K562 (cell line): ENCODE results near the gene RCE1. TPM values are rescaled to one million over a fixed set of nuclear protein-coding genes. Genes with fewer than 3 reads are reported as not detected.
A peak's percentile ranks its signal among the peaks of the same experiment; 100 is the strongest.

Source experiments
- AFF4 ChIP-seq: sonication (generic); formaldehyde crosslinking; IDR thresholded peaks from 2 replicates; pipeline ENCODE4 v1.8.0; 2023; ENCODE audit warnings: mild to moderate bottlenecking, missing genetic modification reagents
- CTCF ChIP-seq, 3 experiments: IDR thresholded peaks in 2 of 3; conservative IDR thresholded peaks in 1 of 3; 2 replicates each; pipeline ENCODE4 v1.5.1; 2011 to 2012; ENCODE audit warnings: low read length in 3 of 3, mild to moderate bottlenecking in 3 of 3, control low read depth in 2 of 3, improper control_type of control experiment in 1 of 3, inconsistent platforms in 1 of 3, low read depth in 1 of 3, mixed read lengths in 1 of 3, moderate library complexity in 1 of 3; ENCODE audit not compliant: insufficient read depth in 2 of 3
- E2F8 ChIP-seq: fragments of 450-650 bp; IDR thresholded peaks from 2 replicates; pipeline ENCODE4 v1.7.1; 2018; ENCODE audit warnings: mild to moderate bottlenecking, low read depth; ENCODE audit not compliant: partially characterized antibody
- ESRRA ChIP-seq: fragments of 450-650 bp; IDR thresholded peaks from 2 replicates; pipeline ENCODE4 v1.6.1; 2014; ENCODE audit warnings: low read depth, mild to moderate bottlenecking, moderate library complexity, borderline replicate concordance
- GATAD2A ChIP-seq: fragments of 450-650 bp; IDR thresholded peaks from 2 replicates; pipeline ENCODE4 v1.6.1; 2017
- HNRNPL ChIP-seq: fragments of 200-400 bp; formaldehyde crosslinking; IDR thresholded peaks from 2 replicates; pipeline ENCODE4 v1.6.1; 2017; ENCODE audit warnings: low read depth, mild to moderate bottlenecking, low read length
- MAFK ChIP-seq: IDR thresholded peaks from 2 replicates; pipeline ENCODE4 v1.6.1; 2011; ENCODE audit warnings: low read length, improper control_type of control experiment
- U2AF2 ChIP-seq: fragments of 200-400 bp; formaldehyde crosslinking; optimal IDR thresholded peaks from 2 replicates; pipeline ENCODE3; 2017; ENCODE audit warnings: low read depth, mild to moderate bottlenecking, low read length
- VEZF1 ChIP-seq: fragments of 200-800 bp; sonication (Bioruptor generic); IDR thresholded peaks from 2 replicates; pipeline ENCODE4 v1.6.1; 2017; ENCODE audit warnings: missing genetic modification characterization, missing compliant biosample characterization
- ZFP91 ChIP-seq: sonication (generic); formaldehyde crosslinking; IDR thresholded peaks from 2 replicates; pipeline ENCODE4 v1.8.0; 2022; ENCODE audit warnings: mild to moderate bottlenecking, missing genetic modification reagents
- ZNF232 ChIP-seq: sonication (generic); formaldehyde crosslinking; IDR thresholded peaks from 2 replicates; pipeline ENCODE4 v1.8.0; 2022; ENCODE audit warnings: mild to moderate bottlenecking, missing genetic modification reagents
- ZNF395 ChIP-seq: fragments of 200-800 bp; sonication (Bioruptor generic); IDR thresholded peaks from 2 replicates; pipeline ENCODE4 v1.6.1; 2017; ENCODE audit warnings: missing genetic modification characterization, missing compliant biosample characterization
- polyA plus RNA-seq, 8 experiments: library from polyadenylated mRNA; depleted of rRNA in 4 of 8; stranded (reverse) in 5 of 8; unstranded in 3 of 8; fragments of >200 nt; fragmentation: Nextera tagmentation in 2 of 8; fragmentation: Illumina TruSeq in 1 of 8; extraction: Ambion mirVana in 2 of 8; extraction: Trizol in 1 of 8; gene quantifications; 2 replicates each; pipeline versions ENCODE4 v1.2.1 to v1.2.3, GENCODE V29; 2011 to 2014; ENCODE audit warnings: inconsistent platforms in 1 of 8, missing spikeins in 1 of 8
- total RNA-seq, 7 experiments: library from RNA; depleted of rRNA in 6 of 7; stranded (reverse); fragments of >200 nt in 6 of 7; fragmentation: Illumina TruSeq in 2 of 7; extraction: Trizol in 2 of 7; gene quantifications; 2 replicates each; pipeline versions ENCODE4 v1.2.1 to v1.2.3, GENCODE V29; 2011 to 2021; ENCODE audit warnings: low replicate concordance in 1 of 7

The RCE1 gene
- total and polyA plus RNA-seq, 9 of the 15 experiments (the other 6 are each of a cell fraction or from before 2014, with no cell fraction given) = 0.75 to 41.5 (median 15.1) TPM

GRCh38 chr11:66891851-66892660, 48.8 kb downstream of the RCE1 start (continued):
- peak; percentile 49; the same call in 1 of the 2 replicates for TF ChIP-seq HNRNPL
- 0 out of 2 replicates have a peak, but pooled peaks have one; percentile 14 for TF ChIP-seq AFF4 (CRISPR knock-in tag)
- TF ChIP-seq ZNF395 (CRISPR knock-in tag) = peak; percentile 49
- TF ChIP-seq MAFK = peak; percentile 96
- peak; percentile 72 for TF ChIP-seq ESRRA
- peak; percentile 32 to 47 (median 46); a peak in 5 of 6 replicates for TF ChIP-seq CTCF (IDR thresholded peaks at IDR 0.05 in 2 of 3, conservative IDR thresholded peaks at IDR 0.05 in 1 of 3; ENCODE audit: insufficient read depth in 2 of 3, low read depth in 1 of 3, low read length in 3 of 3)
- TF ChIP-seq GATAD2A = no peak
- TF ChIP-seq U2AF2 = no peak
- no peak for TF ChIP-seq ZFP91 (CRISPR knock-in tag)
- no peak for TF ChIP-seq ZNF232
- TF ChIP-seq E2F8 = peak; percentile 34
- peak; percentile 21; the same call in 1 of the 2 replicates for TF ChIP-seq VEZF1
